Measurements from ENCODE around the gene LRRC32. TPM values are rescaled to one million over a fixed set of nuclear protein-coding genes. Genes with fewer than 3 reads are reported as not detected.

LRRC32 gene
- total RNA-seq, 1 experiment from 2014 or later, result 43.5 TPM

- no peaks in the 10 kb centered on the region for H3K79me2 ChIP-seq (ENCODE audit: low read length)
- H3K4me1 ChIP-seq (ENCODE audit: low read length), result peaks cover 44% of the 10 kb centered on the region
- H3K9me2 ChIP-seq (replicated peaks; ENCODE audit: insufficient read depth, low read length), result no peaks in the 10 kb centered on the region
- H3K4me3 ChIP-seq (ENCODE audit: low read length), result 0 out of 2 replicates have a peak overlapping the region, but pooled peaks have one; percentile 6
- H3K36me3 ChIP-seq (ENCODE audit: insufficient read depth, low read length), result no peaks in the 10 kb centered on the region; the same call in 1 of the 2 replicates
- H3K9ac ChIP-seq (ENCODE audit: low read length), result peak overlapping the region; percentile 18; the same call in 1 of the 2 replicates
- H3K27me3 ChIP-seq (ENCODE audit: low read length), result peaks cover 2% of the 10 kb centered on the region; the same call in 1 of the 2 replicates
- no peak for DNase-seq
- H3K27ac ChIP-seq (ENCODE audit: low read length), result no peak overlapping the region
- no peak overlapping the region for H3K4me2 ChIP-seq (ENCODE audit: low read depth, low read length, poor library complexity, severe bottlenecking)
- H2AFZ ChIP-seq (ENCODE audit: low read length), result peak overlapping the region; percentile 86
- no peaks in the 10 kb centered on the region; the same call in 1 of the 2 replicates for H3K9me3 ChIP-seq (ENCODE audit: low read length)
- H4K20me1 ChIP-seq (ENCODE audit: insufficient read depth, low read depth, low read length), result no peaks in the 10 kb centered on the region
Observed at GRCh38 chr11:76627606-76628005, 42.9 kb downstream of the LRRC32 start.

GRCh38 chr11:76626921-76627401, 43.6 kb downstream of the LRRC32 start:
- Histone ChIP-seq H3K4me1 (ENCODE audit: low read length) (peaks cover 44% of the 10 kb centered on the region), H3K79me2 (ENCODE audit: low read length) (no peaks in the 10 kb centered on the region), H3K9me2 (replicated peaks; ENCODE audit: insufficient read depth, low read length) (no peaks in the 10 kb centered on the region), H3K36me3 (ENCODE audit: insufficient read depth, low read length) (no peaks in the 10 kb centered on the region; the same call in 1 of the 2 replicates), H3K4me3 (ENCODE audit: low read length) (0 out of 2 replicates have a peak overlapping the region, but pooled peaks have one; percentile 6), H3K27me3 (ENCODE audit: low read length) (peaks cover 2% of the 10 kb centered on the region; the same call in 1 of the 2 replicates), H4K20me1 (ENCODE audit: insufficient read depth, low read depth, low read length) (no peaks in the 10 kb centered on the region), H3K9ac (ENCODE audit: low read length) (no peak overlapping the region; the same call in 1 of the 2 replicates), H3K4me2 (ENCODE audit: low read depth, low read length, poor library complexity, severe bottlenecking) (no peak overlapping the region), H3K9me3 (ENCODE audit: low read length) (no peaks in the 10 kb centered on the region; the same call in 1 of the 2 replicates), H2AFZ (ENCODE audit: low read length) (peak overlapping the region; percentile 86), H3K27ac (ENCODE audit: low read length) (no peak overlapping the region)
- DNase-seq, result peak; percentile 60

- Histone ChIP-seq H3K4me3 (ENCODE audit: low read length) (no peak overlapping the region), H3K27me3 (ENCODE audit: low read length) (peaks cover 2% of the 10 kb centered on the region; the same call in 1 of the 2 replicates), H4K20me1 (ENCODE audit: insufficient read depth, low read depth, low read length) (no peaks in the 10 kb centered on the region), H3K79me2 (ENCODE audit: low read length) (no peaks in the 10 kb centered on the region), H3K27ac (ENCODE audit: low read length) (no peak overlapping the region), H3K4me2 (ENCODE audit: low read depth, low read length, poor library complexity, severe bottlenecking) (no peak overlapping the region), H3K9me3 (ENCODE audit: low read length) (no peaks in the 10 kb centered on the region; the same call in 1 of the 2 replicates), H3K9me2 (replicated peaks; ENCODE audit: insufficient read depth, low read length) (no peaks in the 10 kb centered on the region), H3K36me3 (ENCODE audit: insufficient read depth, low read length) (no peaks in the 10 kb centered on the region; the same call in 1 of the 2 replicates), H2AFZ (ENCODE audit: low read length) (no peak overlapping the region), H3K9ac (ENCODE audit: low read length) (no peak overlapping the region), H3K4me1 (ENCODE audit: low read length) (peaks cover 44% of the 10 kb centered on the region)
- DNase-seq, result no peak
Observed at GRCh38 chr11:76626266-76626665, 44.3 kb downstream of the LRRC32 start.

DNA sequence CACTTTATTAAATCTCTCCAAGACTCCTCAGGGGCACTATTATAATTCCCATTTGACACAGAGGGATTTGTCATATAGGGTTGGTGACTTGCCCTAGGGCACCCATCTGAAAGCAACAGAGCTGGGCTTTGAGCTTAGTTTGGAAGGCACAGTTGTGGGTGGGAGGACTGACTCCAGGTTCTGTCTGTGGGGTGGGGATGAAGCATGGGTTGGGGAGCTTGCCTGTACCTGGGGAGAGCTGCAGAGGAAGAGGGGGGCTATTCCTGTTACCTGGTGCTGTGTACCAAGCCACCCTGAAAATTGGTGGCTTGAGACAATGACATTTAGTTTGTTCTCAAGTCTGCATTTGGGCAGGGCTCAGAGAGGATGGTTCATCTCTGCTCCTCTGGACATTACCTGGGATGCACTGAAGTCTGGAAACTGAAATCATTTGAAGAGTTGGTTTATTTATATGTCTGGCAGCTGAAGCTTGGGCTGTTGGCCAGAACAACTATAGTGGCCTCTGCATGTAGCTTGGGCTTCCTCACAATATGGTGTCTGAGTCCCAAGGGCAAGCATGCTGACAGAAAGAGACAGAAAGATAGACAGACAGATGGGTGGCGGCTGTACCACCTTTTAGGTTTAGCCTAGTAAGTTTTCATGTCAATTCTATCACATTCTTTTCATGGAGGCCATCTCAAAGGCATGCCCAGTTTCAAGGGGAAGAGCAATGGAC, 44.9 kb downstream of the LRRC32 start:
- Histone ChIP-seq H3K27ac (ENCODE audit: low read length) (no peak overlapping the region), H3K36me3 (ENCODE audit: insufficient read depth, low read length) (no peaks in the 10 kb centered on the region; the same call in 1 of the 2 replicates), H3K4me3 (ENCODE audit: low read length) (no peak overlapping the region), H3K9ac (ENCODE audit: low read length) (no peak overlapping the region), H2AFZ (ENCODE audit: low read length) (no peak overlapping the region), H3K79me2 (ENCODE audit: low read length) (no peaks in the 10 kb centered on the region), H3K4me1 (ENCODE audit: low read length) (peaks cover 40% of the 10 kb centered on the region), H3K9me2 (replicated peaks; ENCODE audit: insufficient read depth, low read length) (no peaks in the 10 kb centered on the region), H3K9me3 (ENCODE audit: low read length) (no peaks in the 10 kb centered on the region; the same call in 1 of the 2 replicates), H3K27me3 (ENCODE audit: low read length) (peaks cover 2% of the 10 kb centered on the region; the same call in 1 of the 2 replicates), H4K20me1 (ENCODE audit: insufficient read depth, low read depth, low read length) (no peaks in the 10 kb centered on the region), H3K4me2 (ENCODE audit: low read depth, low read length, poor library complexity, severe bottlenecking) (no peak overlapping the region)
- DNase-seq, result no peak

DNA sequence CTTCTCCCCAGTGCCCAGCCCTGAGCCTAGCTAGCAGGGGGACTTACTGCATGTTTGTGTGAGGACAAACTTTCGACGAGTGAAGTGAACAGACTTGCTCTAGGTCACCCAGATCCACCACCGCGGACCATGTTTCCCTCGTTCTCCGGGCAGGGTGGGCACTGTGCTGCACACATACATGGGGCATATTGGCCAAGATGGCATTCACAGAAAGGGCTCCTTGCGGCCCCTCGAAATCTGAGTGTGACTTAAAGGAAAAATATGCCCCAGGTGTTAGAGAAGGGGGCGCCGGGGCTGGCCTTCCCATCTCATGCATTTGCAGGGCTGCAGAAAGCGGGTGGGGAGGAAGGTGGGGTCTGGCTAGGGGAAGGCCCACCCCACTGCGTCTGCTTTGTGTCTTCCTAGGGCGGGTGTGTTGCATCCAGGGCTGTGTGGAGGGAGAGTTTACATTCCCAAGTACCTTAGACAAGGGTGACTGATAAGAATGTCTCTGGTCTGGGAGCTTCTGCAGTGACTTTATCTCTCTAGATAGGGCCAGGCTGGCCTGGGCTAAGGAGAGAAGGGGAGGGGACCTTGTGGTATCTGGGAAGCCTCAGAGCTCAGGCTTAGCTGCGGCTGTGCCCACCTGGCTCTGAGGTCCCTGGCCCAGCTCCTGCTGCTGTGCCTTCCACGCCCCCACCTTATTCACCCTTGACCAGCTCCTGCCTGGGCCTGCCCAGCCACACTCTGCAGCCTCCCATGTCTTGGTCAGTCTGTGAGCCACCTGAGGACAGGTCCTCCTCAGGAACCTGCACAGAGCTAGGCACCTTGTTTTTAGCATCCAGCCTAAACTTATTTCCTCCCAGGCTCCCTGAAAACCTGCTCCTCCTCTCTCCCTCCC, 45.8 kb downstream of the LRRC32 start:
- Histone ChIP-seq H3K4me3 (ENCODE audit: low read length) (no peak overlapping the region), H3K9me3 (ENCODE audit: low read length) (no peaks in the 10 kb centered on the region; the same call in 1 of the 2 replicates), H3K9me2 (replicated peaks; ENCODE audit: insufficient read depth, low read length) (no peaks in the 10 kb centered on the region), H3K4me2 (ENCODE audit: low read depth, low read length, poor library complexity, severe bottlenecking) (no peak overlapping the region), H3K9ac (ENCODE audit: low read length) (no peak overlapping the region), H3K4me1 (ENCODE audit: low read length) (peaks cover 31% of the 10 kb centered on the region), H2AFZ (ENCODE audit: low read length) (no peak overlapping the region), H3K27me3 (ENCODE audit: low read length) (peaks cover 2% of the 10 kb centered on the region; the same call in 1 of the 2 replicates), H3K36me3 (ENCODE audit: insufficient read depth, low read length) (no peaks in the 10 kb centered on the region; the same call in 1 of the 2 replicates), H4K20me1 (ENCODE audit: insufficient read depth, low read depth, low read length) (no peaks in the 10 kb centered on the region), H3K27ac (ENCODE audit: low read length) (no peak overlapping the region), H3K79me2 (ENCODE audit: low read length) (no peaks in the 10 kb centered on the region)
- no peak for DNase-seq

DNA sequence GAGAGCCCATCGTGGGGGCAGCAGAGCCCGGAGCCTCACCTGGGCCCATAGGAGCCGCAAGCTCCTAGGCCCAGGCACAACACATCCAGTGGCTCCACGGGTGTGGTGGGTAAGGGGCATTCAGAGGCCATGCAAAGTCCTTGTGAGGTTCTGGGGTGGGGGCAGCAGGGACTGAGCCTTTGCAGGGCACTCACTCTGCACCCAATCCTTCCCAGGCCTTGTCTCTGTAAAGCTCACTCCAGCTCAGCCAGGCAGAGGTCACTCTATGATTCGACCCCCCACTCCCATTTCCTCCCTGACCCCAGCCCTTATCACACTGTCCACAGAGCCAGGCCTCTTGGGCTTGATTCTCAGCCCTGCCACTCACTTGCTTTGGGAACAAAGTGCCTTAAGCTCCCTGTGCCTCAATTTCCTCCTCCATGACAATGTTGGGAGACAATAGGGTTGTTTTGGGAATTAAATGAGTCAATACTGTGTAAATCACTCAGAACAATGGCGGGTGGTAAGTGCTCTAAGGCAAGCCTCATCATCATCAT, 46.6 kb downstream of the LRRC32 start:
- Histone ChIP-seq H3K27me3 (ENCODE audit: low read length) (peaks cover 2% of the 10 kb centered on the region; the same call in 1 of the 2 replicates), H3K36me3 (ENCODE audit: insufficient read depth, low read length) (no peaks in the 10 kb centered on the region; the same call in 1 of the 2 replicates), H4K20me1 (ENCODE audit: insufficient read depth, low read depth, low read length) (no peaks in the 10 kb centered on the region), H3K79me2 (ENCODE audit: low read length) (no peaks in the 10 kb centered on the region), H3K4me3 (ENCODE audit: low read length) (no peak overlapping the region), H2AFZ (ENCODE audit: low read length) (no peak overlapping the region), H3K9me2 (replicated peaks; ENCODE audit: insufficient read depth, low read length) (no peaks in the 10 kb centered on the region), H3K27ac (ENCODE audit: low read length) (no peak overlapping the region), H3K4me1 (ENCODE audit: low read length) (peaks cover 23% of the 10 kb centered on the region), H3K9me3 (ENCODE audit: low read length) (no peaks in the 10 kb centered on the region; the same call in 1 of the 2 replicates), H3K4me2 (ENCODE audit: low read depth, low read length, poor library complexity, severe bottlenecking) (no peak overlapping the region), H3K9ac (ENCODE audit: low read length) (no peak overlapping the region)
- no peak for DNase-seq

DNA sequence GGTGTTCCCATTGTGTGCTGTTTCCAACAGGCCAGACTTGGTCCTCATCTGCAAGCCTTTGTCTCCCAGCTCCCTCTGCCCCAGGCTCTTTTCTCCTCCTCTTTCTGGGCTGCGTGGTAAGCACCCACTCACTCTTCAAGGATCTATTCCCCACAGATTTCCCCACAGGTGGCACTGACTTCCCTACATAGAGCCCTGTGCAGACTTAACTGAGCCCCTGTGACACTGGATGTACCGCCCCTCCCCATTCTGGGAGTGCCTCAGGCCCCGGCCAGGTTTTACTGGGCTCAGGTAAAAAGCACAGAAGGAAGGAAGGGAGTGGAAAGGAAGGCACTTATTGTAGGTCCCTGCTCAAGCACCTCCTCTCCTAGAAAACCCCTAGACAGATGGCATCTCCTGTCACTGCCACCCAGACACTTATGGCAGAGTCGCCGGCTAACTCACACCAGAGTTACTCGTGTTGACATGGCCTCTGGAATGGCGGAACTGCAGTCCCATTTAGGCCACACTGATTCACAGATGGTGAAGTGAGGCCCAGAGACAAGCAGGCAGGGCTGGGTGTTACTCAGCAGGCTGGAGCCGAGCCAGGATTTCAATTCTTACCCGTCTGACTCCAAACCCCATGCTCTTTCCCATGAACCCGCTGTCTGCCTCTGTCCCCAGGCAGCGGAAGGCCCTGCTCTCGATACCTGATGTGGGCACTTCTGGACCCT, 47.2 kb downstream of the LRRC32 start:
- no peak overlapping the region for H3K9ac ChIP-seq (ENCODE audit: low read length)

More for the DNA sequence above, 47.2 kb downstream of the LRRC32 start:
- H2AFZ ChIP-seq (ENCODE audit: low read length), result no peak overlapping the region
- no peak for DNase-seq
- peaks cover 2% of the 10 kb centered on the region; the same call in 1 of the 2 replicates for H3K27me3 ChIP-seq (ENCODE audit: low read length)
- no peaks in the 10 kb centered on the region; the same call in 1 of the 2 replicates for H3K36me3 ChIP-seq (ENCODE audit: insufficient read depth, low read length)
- no peaks in the 10 kb centered on the region for H4K20me1 ChIP-seq (ENCODE audit: insufficient read depth, low read depth, low read length)
- H3K9me3 ChIP-seq (ENCODE audit: low read length), result no peaks in the 10 kb centered on the region; the same call in 1 of the 2 replicates
- H3K4me1 ChIP-seq (ENCODE audit: low read length), result peaks cover 17% of the 10 kb centered on the region
- no peak overlapping the region for H3K27ac ChIP-seq (ENCODE audit: low read length)
- H3K9me2 ChIP-seq (replicated peaks; ENCODE audit: insufficient read depth, low read length), result no peaks in the 10 kb centered on the region
- no peak overlapping the region for H3K4me2 ChIP-seq (ENCODE audit: low read depth, low read length, poor library complexity, severe bottlenecking)
- no peak overlapping the region for H3K4me3 ChIP-seq (ENCODE audit: low read length)
- H3K79me2 ChIP-seq (ENCODE audit: low read length), result no peaks in the 10 kb centered on the region
